NCI-H1048 (cell line): Measurements from ENCODE around the gene RSPH1.

ENCODE experiments used
- DNase-seq: peaks from one replicate; lab custom pipeline; 2025; lab: John Stamatoyannopoulos, UW

The RSPH1 gene

GRCh38 chr21:42426876-42427480, 69.0 kb downstream of the RSPH1 start:
- no peak for DNase-seq

GRCh38 chr21:42426424-42426823, 69.6 kb downstream of the RSPH1 start:
- DNase-seq, result no peak

- no peak for DNase-seq
These were observed 70.4 kb downstream of the RSPH1 start for GRCh38 chr21:42425591-42425990.

GRCh38 chr21:42424914-42425541, 71.0 kb downstream of the RSPH1 start:
- no peak for DNase-seq

GRCh38 chr21:42423685-42424084, 72.3 kb downstream of the RSPH1 start:
- no peak for DNase-seq

GRCh38 chr21:42423197-42423675, 72.8 kb downstream of the RSPH1 start:
- DNase-seq, result no peak
